ENCODE measurements around the gene GLYATL1B.
"Not testable (repeated sequence)": the region's sequence is repeated elsewhere in the genome, so short reads cannot be mapped to it uniquely, and the experiment has no call there.

The GLYATL1B gene, protein sequence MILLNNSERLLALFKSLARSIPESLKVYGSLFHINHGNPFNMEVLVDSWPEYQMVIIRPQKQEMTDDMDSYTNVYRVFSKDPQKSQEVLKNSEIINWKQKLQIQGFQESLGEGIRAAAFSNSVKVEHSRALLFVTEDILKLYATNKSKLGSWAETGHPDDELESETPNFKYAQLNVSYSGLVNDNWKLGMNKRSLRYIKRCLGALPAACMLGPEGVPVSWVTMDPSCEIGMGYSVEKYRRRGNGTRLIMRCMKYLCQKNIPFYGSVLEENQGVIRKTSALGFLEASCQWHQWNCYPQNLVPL

DNA sequence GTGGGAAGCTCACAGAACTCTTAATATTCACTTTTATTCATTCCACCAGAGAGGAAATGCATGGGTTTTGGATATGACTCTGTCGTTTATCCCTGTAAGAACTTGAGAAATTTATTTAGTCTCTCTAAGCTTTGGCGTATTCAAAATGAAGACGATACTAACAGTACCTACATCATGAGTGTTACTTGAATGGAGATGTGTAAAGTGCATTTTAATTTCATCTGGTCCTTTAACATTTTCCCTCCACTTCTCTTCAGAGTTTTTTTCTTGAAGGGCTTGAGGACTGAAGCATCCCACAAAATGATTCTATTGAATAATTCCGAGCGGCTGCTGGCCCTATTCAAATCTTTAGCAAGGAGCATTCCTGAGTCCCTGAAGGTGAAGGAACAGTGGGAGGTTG, at the start of gene GLYATL1B:
GLYATL1B (plus strand) TSS at position 301 of the 400 bp plus-strand sequence; CDS start at position 301, 0 bp downstream.
- DNase-seq = not testable (repeated sequence)

- not testable (repeated sequence) for DNase-seq
These were observed 49.6 kb upstream of the GLYATL1B start for GRCh38 chr11:59036542-59036941.

- DNase-seq = not testable (repeated sequence)
These were observed 48.7 kb upstream of the GLYATL1B start for GRCh38 chr11:59037434-59037833.

DNA sequence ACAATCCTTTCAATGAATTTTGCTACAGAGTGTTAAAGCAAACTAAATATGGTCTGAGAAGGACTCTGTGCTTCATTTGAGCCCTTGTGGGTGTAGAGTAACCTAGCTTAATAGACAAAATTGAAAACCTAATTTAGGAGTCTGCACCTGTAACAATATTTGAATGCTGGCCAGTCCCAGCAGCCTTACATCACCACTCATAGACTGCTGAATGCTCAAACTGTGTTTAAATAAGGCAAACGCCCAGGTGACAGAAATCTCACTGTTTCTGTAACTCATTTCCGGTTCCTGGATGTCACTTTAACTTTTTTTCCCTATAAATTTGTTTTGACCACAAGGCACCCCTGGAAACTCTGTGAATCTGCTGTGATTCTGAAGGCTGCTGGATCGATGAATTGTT, 45.5 kb upstream of the GLYATL1B start:
- DNase-seq = peak; percentile 42

- not testable (repeated sequence) for DNase-seq
These were observed 34.7 kb upstream of the GLYATL1B start for GRCh38 chr11:59051383-59051782.

DNA sequence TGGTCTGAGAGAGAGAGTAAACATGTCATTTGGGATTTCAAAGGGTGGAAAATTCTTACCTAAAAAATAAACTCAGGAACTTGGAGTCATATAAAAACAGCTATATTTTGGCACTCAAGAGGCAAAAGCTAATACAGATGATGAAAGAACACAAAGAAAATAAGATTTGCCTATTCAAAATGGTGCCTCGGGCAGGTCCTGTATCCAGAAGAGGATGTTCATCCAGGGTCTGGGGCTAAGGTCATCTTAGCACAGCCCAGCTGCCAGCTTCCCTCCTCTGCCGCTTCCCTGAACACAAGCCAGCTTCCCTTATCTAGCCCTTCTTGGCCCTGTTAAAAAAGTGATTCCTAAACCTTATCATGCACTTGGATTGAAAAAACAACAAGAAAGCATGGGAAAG, 33.8 kb upstream of the GLYATL1B start:
- DNase-seq = not testable (repeated sequence)

- no peak for DNase-seq
These were observed 32.7 kb upstream of the GLYATL1B start for GRCh38 chr11:59053387-59053786.

- peak; percentile 95 for DNase-seq
These were observed 27.7 kb upstream of the GLYATL1B start for GRCh38 chr11:59058120-59059033.

DNA sequence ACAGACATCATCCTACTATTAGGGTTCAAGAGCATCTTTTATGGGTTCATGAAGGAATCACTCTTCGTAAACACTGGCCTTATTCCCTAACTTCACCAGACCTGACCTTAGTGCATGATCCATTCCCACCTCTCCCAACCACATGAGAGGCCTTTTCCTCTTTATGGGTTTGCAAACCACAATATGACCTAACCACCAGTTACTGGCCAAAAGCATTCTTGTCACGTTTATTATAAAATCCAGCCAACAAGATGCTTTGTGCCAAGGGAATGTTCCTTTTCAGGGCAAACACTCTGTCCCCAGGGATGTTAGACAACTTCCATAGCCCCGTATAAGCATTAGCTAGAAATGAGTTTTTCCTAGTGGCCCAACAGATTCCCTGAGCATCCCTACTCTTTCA, 26.0 kb upstream of the GLYATL1B start:
- not testable (repeated sequence) for DNase-seq

DNA sequence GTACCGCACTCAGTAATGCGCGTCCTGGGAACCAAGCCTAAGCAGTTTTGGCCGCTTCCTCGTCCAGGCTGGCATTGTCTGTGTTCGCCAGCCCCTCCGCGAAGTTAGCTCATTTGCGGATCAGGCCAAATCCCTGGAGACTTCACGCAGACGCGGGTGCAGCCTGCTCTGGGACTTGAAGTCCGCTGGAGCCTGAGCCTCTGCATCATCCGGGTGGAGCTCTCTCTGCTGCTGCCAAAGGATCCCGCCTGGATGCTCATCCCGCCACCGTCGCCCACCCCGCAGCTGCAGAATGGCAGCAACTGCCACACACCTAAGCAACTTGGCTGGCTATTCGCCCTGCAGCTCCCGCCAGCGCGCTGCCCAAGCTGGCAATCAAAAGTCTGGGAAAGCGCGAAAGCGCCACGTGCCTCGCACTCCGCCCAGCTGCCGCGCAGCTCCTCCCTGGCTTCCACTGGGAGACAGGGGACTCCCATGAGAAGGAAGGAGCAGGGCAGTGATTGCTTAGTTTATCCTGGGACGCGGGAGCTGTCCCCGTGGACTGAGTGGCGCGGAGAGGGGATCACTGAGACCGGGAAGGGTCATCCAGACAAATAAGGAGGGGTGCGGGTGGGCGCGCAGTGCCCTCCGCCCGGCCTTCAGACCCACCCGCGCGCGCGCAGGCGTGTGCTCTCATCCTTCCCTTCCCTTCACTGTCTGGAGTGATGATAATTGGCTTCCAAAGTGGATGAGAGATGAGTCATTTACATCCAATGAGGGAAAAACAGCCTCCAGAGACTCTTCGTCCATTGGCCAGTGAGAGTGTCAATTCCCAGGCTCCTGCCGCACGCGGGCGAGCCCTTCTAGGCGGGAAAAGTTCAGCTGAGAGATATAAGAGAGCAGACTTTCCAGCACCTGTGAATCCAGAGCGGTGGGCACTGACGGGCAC, 23.2 kb upstream of the GLYATL1B start:
- DNase-seq = no peak

- not testable (repeated sequence) for DNase-seq
These were observed 21.9 kb upstream of the GLYATL1B start for GRCh38 chr11:59063996-59064727.

DNA sequence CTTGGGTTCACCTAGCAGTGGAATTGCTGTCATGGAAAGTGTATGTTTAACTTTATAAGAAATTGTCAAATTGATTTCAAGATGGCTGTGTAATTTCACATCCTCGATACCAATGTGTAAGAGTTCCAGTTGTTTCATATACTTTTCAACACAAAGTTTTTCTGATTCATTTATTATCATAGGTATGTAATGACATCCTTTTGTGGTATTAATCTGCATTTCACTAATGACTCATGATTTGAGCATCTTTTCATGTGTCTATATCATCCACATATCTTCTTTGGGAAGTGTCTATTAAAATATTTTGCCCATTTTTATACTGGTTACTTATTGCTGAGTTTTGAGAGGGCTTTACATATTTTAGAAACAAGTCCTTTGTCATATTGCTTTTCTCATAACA, 17.0 kb upstream of the GLYATL1B start:
- DNase-seq = no peak

- DNase-seq = no peak
These were observed 9.1 kb upstream of the GLYATL1B start for GRCh38 chr11:59076876-59077571.

GRCh38 chr11:59078435-59078834, 7.7 kb upstream of the GLYATL1B start:
- DNase-seq = no peak

GRCh38 chr11:59079086-59079485, 7.0 kb upstream of the GLYATL1B start:
- DNase-seq = no peak

GRCh38 chr11:59080421-59080820, 5.7 kb upstream of the GLYATL1B start:
- not testable (repeated sequence) for DNase-seq

DNA sequence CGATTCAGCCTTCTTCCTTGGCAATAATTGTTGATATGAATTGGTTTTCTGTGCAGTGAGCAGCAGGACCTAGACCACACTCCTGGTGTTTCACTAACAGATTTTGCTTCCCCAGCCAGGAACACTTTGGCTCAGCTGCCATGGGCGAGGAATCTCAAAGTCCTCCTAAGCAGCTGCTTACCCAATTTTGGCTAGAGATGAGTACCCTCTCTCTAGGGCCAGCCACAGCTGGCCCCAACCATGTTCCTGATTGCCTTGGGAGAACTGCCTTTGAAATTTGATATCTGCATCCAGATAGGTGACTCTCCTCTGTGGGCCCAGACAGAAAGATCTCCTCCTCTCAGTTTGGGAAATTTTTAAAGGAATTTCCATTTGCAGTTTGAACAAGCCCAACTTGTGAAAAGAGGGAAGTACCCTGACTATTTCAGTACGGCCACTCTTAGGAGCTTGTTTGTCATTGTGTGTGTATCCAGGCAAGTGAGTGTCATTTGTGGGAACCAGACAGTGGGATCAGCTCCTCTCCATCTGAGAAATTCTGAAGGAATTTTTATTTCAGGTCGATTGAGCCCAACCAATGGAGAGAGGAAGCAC, 4.6 kb upstream of the GLYATL1B start:
- not testable (repeated sequence) for DNase-seq

DNA sequence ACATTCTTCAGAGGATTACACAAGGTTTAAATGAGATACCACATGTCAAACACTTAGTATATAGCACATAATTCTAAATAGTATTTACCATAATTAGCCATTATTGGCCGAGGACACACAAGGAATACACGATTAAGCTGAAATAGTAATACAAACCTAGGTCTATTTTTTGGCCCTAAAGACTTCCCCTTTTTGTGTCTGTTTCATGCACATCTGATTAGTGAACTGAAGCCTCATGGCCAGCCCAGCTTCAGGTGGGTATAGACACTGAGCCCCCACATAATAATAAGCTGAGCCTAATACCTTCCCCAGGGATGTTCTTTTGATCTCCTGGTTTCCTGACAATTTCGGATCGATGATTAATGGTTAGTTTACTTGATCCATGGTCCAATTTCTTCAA, 2.1 kb downstream of the GLYATL1B start:
- no peak for DNase-seq

DNA sequence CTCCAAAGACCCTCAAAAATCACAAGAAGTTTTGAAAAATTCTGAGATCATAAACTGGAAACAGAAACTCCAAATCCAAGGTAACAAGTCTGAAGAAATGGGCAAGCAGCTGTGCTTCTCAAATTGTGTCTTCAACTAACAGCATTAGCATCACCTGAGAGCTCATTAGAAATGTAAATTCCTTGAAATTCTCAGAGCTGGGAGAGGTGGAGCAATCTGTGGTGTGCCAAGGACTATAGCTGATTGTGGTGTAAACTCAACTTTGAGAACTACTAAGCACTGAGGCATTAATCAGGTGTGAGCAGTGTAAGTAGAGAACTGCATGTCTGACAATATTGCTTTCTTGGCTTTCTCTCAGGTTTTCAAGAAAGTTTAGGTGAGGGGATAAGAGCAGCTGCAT, 7.5 kb downstream of the GLYATL1B start:
- DNase-seq = not testable (repeated sequence)

DNA sequence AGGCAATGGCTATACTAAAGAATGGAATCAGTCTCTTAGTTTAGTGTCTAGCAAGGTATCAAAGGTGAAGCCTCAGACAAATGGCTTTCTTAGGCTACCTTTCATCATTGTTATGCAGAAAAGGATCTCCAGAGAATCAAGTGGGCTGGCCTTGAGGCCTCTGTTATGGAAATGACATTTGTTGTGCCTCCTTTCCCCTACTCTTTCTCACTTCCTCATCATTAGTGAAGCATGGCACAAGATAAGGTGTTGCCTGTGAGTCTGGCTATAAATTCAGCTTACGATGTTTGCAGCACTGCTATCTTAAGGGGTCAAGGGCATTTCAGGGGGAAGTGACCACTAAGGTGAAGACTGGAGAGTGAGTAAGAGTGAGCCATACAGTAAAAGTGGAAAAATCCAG, 9.1 kb downstream of the GLYATL1B start:
- not testable (repeated sequence) for DNase-seq
